Hematopoietic multipotent progenitor cell treated with erythropoietin and hydrocortisone succinate and interleukin-3 and kit ligand, for 8 days (in vitro differentiated cells): ENCODE data around the gene ACE.

Source experiments
- DNase-seq: peaks from one replicate; pipeline ENCODE4 v3.0.0-alpha.2; 2015

The ACE gene

GRCh38 chr17:63517825-63518534 lies 41.1 kb downstream of the ACE start:
- no peak for DNase-seq

- no peak for DNase-seq
Observed at GRCh38 chr17:63519116-63519881, 42.4 kb downstream of the ACE start.

GRCh38 chr17:63519972-63520882 lies 43.4 kb downstream of the ACE start:
- DNase-seq: no peak

DNA sequence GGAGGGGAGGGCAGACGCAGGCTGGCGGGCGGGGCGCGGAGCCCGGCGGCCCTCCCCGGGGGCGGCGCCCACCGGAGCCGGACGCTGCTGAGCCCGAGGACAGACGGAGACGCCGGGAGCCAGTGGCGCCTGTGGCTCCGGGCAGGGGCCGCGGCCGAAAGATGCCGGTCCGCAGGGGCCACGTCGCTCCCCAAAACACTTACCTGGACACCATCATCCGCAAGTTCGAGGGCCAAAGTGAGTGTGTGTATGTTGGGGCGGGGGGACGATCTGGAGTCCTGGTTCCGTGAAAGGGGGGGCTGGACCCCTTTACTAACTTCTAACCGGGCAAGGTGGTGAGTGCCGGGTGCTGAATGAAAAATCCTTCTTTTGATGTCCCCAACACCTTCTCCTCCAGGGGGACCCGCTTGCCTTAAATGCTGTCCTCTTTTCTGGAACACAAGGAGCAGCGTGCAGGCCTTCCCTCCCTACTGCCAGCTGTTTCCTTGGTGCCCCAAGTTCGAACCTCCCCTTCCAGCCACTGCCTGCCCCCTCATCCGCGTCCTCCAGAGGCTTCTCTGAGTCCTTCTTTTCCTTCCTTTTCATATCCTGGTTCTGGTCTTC lies 46.5 kb downstream of the ACE start, which contains the start of gene KCNH6:
Gene KCNH6 (plus strand): TSS at position 106 of the 603 bp plus-strand sequence. CDS start 56 bp downstream, at position 162.
- DNase-seq: peak; percentile 11

DNA sequence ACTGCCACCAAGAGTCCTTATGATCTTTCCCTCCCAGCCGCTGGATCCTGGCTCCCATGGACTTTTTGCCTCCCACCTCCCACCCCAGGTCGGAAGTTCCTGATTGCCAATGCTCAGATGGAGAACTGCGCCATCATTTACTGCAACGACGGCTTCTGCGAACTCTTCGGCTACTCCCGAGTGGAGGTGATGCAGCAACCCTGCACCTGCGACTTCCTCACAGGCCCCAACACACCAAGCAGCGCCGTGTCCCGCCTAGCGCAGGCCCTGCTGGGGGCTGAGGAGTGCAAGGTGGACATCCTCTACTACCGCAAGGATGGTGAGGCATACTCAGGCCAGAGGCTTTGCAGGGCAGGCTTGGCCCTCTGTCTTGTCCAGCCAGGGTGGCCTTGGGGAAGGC lies 47.2 kb downstream of the ACE start:
- no peak for DNase-seq

- DNase-seq: no peak
Observed at GRCh38 chr17:63525190-63525946, 48.5 kb downstream of the ACE start.

GRCh38 chr17:63526861-63527260 lies 50.0 kb downstream of the ACE start:
- DNase-seq: no peak

DNA sequence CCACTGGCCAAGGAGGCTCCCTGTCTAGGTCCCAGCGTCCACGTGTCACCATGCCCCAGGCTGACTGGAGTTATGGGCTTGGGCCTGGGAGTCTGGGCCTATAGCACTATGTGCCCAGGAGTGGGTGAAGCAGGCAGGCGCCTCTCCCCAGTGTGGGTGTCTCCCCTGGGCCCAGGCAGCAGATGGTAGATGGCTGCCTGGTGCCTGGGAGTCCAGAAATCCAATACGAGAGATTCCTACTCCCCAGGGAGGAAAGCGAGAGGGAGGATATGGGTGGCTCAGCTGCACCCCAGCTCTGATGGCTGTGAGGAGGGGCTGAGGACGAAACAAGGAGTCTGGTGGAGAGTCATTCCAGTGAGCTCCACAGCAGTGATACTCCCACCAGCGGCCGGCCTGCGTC lies 51.3 kb downstream of the ACE start:
- DNase-seq: no peak

- DNase-seq: peak; percentile 80
Observed at GRCh38 chr17:63529711-63530556, 53.1 kb downstream of the ACE start.

DNA sequence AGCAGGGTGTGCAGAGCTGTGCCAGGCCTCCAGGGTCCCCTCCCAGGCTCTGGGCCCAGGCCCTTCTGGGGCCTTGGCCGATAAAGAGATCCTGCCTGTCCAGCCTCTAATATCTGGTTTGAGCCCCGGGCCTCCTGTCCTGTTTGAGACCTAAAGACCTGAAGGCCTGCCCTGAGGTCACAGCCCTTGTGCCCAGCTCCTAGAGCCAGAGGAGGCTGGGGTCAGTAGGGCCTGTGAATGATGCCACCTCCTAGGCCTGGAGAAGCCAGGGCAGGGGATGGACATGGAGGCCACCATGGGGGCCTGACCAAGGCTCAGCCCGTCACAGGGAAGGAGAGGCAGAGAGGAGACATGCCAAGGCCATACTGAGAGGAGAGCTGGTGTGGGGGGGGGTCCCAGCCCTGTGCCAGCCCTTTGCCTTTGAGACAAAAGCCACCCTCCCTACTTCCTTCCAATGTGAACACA lies 53.7 kb downstream of the ACE start:
- no peak for DNase-seq

DNA sequence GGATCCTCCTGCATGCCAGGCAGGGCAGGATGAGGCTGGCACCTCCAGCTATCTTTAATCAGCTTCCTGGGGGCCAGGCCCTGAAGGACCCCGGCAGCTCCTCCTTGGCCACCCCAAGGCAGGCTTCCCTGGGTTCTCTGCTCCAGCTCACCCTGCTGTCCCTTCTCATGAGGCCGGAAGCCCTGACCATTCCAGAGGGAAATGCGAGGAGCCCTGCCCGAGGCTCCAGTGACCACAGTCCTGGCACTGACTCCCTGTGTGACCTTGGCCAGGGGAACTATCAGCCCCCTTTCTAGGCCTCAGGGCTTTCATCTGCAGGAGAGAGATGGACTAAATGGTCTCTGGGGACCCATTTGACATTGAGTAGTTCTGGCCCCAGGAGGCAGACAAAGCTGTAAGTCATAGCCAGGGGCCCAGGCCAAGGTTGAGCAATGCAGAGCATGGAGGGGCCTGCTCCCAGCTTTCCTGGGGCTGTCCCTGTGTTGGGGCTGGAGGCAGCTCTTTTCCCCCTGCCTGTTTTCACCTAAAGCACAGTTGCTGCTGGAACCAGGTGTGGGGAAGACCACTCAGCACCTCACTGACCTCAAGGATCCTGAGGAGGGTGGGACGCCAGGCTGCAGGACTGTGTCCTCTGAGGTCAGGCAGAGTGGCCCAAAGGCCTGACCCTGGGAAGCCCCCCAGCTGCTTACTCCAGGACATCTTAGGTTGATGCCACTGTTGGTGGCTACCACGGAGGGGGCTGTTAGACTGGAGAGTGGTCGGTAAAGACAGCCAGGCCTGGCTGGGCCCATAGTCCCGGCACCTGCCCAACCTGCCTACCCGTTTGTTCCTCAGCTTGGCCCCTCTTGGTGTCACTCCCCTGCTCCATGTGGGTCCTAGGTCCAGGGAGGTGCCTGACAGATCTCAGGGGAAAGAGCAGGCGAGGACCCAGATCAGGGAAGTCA lies 54.4 kb downstream of the ACE start:
- no peak for DNase-seq

DNA sequence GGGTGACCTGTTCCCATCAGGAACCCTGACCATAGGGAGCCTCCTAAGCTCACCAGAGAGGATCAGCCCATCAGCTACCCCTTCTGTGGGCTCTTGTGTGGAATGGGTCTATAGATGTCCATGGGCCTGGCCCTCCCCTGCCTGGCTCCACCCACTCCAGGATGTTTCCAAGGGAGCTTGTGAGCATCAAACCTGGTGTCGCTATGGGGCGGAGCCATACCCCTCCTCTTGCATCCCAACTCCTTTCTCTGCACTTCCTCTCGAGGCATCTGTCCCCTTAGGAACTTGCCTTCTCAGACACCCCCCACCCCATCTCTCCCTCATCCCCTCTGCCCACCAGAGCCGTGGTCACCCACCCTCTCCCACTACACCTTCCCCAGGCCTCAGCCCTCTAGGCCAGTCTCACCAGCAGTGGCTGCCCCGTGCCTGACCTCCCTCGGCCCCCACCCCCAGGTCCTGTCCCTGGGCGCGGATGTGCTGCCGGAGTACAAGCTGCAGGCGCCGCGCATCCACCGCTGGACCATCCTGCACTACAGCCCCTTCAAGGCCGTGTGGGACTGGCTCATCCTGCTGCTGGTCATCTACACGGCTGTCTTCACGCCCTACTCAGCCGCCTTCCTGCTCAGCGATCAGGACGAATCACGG lies 56.7 kb downstream of the ACE start:
- DNase-seq: no peak

DNA sequence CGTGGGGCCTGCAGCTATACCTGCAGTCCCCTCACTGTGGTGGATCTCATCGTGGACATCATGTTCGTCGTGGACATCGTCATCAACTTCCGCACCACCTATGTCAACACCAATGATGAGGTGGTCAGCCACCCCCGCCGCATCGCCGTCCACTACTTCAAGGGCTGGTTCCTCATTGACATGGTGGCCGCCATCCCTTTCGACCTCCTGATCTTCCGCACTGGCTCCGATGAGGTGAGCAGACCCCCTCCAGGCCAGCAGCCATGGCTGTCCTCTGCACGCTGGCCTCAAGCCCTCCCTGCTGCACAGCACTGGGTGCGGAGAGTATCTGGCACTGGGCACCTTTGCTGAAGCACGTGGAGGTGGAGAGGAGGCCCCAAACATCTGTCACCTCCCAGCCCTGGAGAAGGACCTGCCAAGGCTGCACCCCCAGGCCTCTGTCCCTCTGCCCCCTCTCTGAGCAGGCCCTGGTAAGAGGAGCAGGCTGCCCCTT lies 57.3 kb downstream of the ACE start:
- no peak for DNase-seq

DNA sequence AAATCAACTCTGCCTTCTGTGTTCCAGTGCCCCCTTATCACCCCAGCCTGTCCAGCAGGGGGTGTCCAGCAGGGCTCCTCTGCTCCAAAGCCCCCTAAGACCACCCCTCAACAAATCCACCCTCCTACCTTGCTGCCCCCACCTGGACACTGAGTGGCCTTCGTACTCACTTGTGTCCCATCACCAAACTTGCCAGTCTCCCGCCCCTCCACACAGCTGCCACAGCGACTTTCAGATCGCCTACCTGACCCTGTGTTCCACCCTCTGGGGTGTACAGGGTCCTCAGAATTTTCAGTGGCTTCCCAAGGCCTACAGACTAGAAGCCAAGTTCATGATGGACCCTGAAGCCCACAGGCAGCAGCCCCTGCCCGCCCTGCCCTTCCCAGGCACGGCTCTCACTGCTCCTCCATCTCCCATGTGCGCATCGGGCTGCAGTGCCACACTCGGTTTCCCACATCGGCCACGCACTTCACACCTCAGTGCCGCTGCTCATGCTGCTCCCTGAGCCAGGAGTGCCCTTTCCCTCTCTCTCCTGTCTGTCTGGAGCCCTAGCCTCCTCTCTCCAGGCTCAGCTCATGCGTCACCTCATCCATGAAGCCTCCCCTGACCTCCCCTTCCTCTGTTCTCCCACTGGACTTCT lies 58.1 kb downstream of the ACE start:
- DNase-seq: no peak

- DNase-seq: no peak
Observed at GRCh38 chr17:63535640-63536039, 58.8 kb downstream of the ACE start.

DNA sequence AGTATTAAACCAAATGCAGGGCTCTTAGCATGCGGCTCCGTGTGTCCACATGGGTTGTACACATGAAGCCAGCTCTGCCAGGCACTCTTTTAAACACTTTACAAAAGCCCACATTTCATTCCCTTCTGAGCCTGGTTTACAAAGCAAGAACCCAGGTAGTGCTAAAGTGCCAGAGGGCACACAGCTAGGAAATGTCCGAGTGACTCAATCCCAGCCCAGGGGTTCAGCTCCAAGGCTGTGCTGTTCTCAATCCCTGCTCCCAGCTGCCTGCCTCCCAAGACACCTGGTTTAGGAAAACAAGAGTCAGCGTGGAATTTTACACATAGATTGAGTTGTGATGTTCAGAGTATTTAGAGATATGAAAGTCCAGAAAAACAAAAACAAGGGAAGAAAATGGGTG lies 60.1 kb downstream of the ACE start:
- DNase-seq: no peak

DNA sequence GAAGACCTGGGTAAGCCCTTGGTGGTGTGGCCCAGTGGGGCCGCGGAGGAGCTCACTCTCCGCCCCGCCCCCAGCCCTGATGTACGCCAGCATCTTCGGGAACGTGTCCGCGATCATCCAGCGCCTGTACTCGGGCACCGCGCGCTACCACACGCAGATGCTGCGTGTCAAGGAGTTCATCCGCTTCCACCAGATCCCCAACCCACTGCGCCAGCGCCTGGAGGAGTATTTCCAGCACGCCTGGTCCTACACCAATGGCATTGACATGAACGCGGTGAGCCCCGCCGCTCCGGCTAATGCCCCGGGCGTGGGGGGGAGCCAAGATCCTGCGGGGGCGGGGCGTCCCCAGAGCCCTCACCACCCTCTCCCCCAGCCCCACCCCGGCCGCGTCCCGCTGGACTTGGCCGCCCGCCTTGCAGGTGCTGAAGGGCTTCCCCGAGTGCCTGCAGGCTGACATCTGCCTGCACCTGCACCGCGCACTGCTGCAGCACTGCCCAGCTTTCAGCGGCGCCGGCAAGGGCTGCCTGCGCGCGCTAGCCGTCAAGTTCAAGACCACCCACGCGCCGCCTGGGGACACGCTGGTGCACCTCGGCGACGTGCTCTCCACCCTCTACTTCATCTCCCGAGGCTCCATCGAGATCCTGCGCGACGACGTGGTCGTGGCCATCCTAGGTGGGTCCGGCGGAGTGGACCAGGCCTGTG lies 61.3 kb downstream of the ACE start:
- DNase-seq: no peak
